GM21360 (cell line): ENCODE measurements around the gene MRPS12.
A peak's percentile ranks its signal among the peaks of the same experiment; 100 is the strongest.

Experiments used
- ATAC-seq: cut with Tn5 transposase; IDR thresholded peaks from one replicate; pipeline ENCODE4 v1.9.1; 2021; ENCODE audit warnings: mild to moderate bottlenecking, moderate library complexity; ENCODE audit not compliant: unreplicated experiment

MRPS12 gene

GRCh38 chr19:38910488-38910887 lies 20.3 kb upstream of the MRPS12 start:
- ATAC-seq, result no peak

GRCh38 chr19:38911388-38912001 lies 19.2 kb upstream of the MRPS12 start:
- no peak for ATAC-seq

GRCh38 chr19:38912600-38913514 lies 17.9 kb upstream of the MRPS12 start:
- no peak for ATAC-seq

GRCh38 chr19:38913958-38914357 lies 16.8 kb upstream of the MRPS12 start:
- no peak for ATAC-seq

- ATAC-seq, result no peak
These were observed 15.1 kb upstream of the MRPS12 start for GRCh38 chr19:38915329-38916321.

GRCh38 chr19:38917516-38917915 lies 13.2 kb upstream of the MRPS12 start:
- ATAC-seq, result no peak

GRCh38 chr19:38917921-38918491 lies 12.7 kb upstream of the MRPS12 start:
- ATAC-seq, result no peak

- no peak for ATAC-seq
These were observed 12.2 kb upstream of the MRPS12 start for GRCh38 chr19:38918526-38918925.

GRCh38 chr19:38919837-38920601 lies 10.7 kb upstream of the MRPS12 start:
- ATAC-seq, result no peak

- ATAC-seq, result no peak
These were observed 9.9 kb upstream of the MRPS12 start for GRCh38 chr19:38920602-38921419.

GRCh38 chr19:38921420-38922274 lies 9.1 kb upstream of the MRPS12 start:
- ATAC-seq, result no peak

- ATAC-seq, result no peak
These were observed 8.3 kb upstream of the MRPS12 start for GRCh38 chr19:38922482-38922881.

- ATAC-seq, result no peak
These were observed 6.4 kb upstream of the MRPS12 start for GRCh38 chr19:38924388-38924787.

- no peak for ATAC-seq
These were observed 2.2 kb upstream of the MRPS12 start for GRCh38 chr19:38928391-38929001.

- ATAC-seq, result peak; percentile 65
These were observed 592 bp upstream of the MRPS12 start, which contains the start of gene SARS2 for GRCh38 chr19:38929929-38930775. Gene SARS2 (minus strand): TSS chr19:38930763. CDS start chr19:38930736, 27 bp downstream.

- no peak for ATAC-seq
These were observed 713 bp downstream of the MRPS12 start for GRCh38 chr19:38931521-38931793.
